Neuronal stem cell (in vitro differentiated cells): ENCODE data around the gene NECAB2.

Experiments
- DNase-seq: peaks from one replicate; pipeline ENCODE4 v3.0.0-alpha.2; 2013; ENCODE audit warnings: low spot score
- H2AFZ ChIP-seq: one replicate; pipeline ENCODE4 v1.6.1; 2013; ENCODE audit warnings: mild to moderate bottlenecking, low read length, inconsistent platforms
- H2AK5ac ChIP-seq: 2 replicates; pipeline ENCODE4 v1.6.1; 2013; ENCODE audit warnings: low read depth, mild to moderate bottlenecking, inconsistent platforms, low read length, moderate library complexity, mixed read lengths
- H2BK120ac ChIP-seq: 2 replicates; pipeline ENCODE4 v1.6.1; 2013; ENCODE audit warnings: low read depth, mild to moderate bottlenecking, inconsistent platforms, low read length, moderate library complexity, mixed read lengths
- H2BK12ac ChIP-seq: one replicate; pipeline ENCODE4 v1.6.1; 2013; ENCODE audit warnings: low read length, inconsistent platforms
- H2BK15ac ChIP-seq: 2 replicates; pipeline ENCODE4 v1.6.1; 2013; ENCODE audit warnings: mild to moderate bottlenecking, low read length, inconsistent platforms, mixed read lengths
- H2BK5ac ChIP-seq: one replicate; pipeline ENCODE4 v1.6.1; 2013; ENCODE audit warnings: inconsistent platforms, mild to moderate bottlenecking, low read length, moderate library complexity
- H3K14ac ChIP-seq: one replicate; pipeline ENCODE4 v1.6.1; 2013; ENCODE audit warnings: low read length, inconsistent platforms
- H3K18ac ChIP-seq: 2 replicates; pipeline ENCODE4 v1.6.1; 2013; ENCODE audit warnings: low read length, inconsistent platforms
- H3K23ac ChIP-seq: 2 replicates; pipeline ENCODE4 v1.6.1; 2013; ENCODE audit warnings: low read depth, mild to moderate bottlenecking, mixed read lengths, low read length, inconsistent platforms; ENCODE audit not compliant: poor library complexity
- H3K27ac ChIP-seq: replicated peaks from 3 replicates; pipeline ENCODE4 v1.5.1; 2013; ENCODE audit warnings: low read length, inconsistent platforms
- H3K27me3 ChIP-seq, 3 experiments: 2 replicates each; pipeline ENCODE4 v1.6.1; 2013; ENCODE audit warnings: low read length in 3 of 3, mild to moderate bottlenecking in 2 of 3, inconsistent platforms in 1 of 3, low read depth in 1 of 3, mixed read lengths in 1 of 3, moderate library complexity in 1 of 3; ENCODE audit not compliant: control insufficient read depth in 3 of 3, insufficient read depth in 3 of 3
- H3K36me3 ChIP-seq, 2 donors: replicated peaks in 1 of 2; 2 replicates each; pipeline ENCODE4 v1.6.1; 2013; ENCODE audit warnings: low read length in 2 of 2; ENCODE audit not compliant: control insufficient read depth in 2 of 2, insufficient read depth in 2 of 2
- H3K4ac ChIP-seq: 2 replicates; pipeline ENCODE4 v1.6.1; 2013; ENCODE audit warnings: inconsistent platforms, mild to moderate bottlenecking, low read length, moderate library complexity
- H3K4me1 ChIP-seq, 2 donors: 1 replicate in 1 of 2; 2 replicates in 1 of 2; pipeline ENCODE4 v1.6.1; 2013; ENCODE audit warnings: low read length in 2 of 2, low read depth in 1 of 2; ENCODE audit not compliant: control insufficient read depth in 2 of 2, insufficient read depth in 1 of 2
- H3K4me2 ChIP-seq: one replicate; pipeline ENCODE4 v1.6.1; 2013; ENCODE audit warnings: mild to moderate bottlenecking, low read length, inconsistent platforms; ENCODE audit not compliant: insufficient read depth, poor library complexity, severe bottlenecking
- H3K4me3 ChIP-seq, 2 donors: 2 replicates each; pipeline ENCODE4 v1.5.1; 2013; ENCODE audit warnings: low read length in 2 of 2, mild to moderate bottlenecking in 2 of 2, inconsistent platforms in 1 of 2, moderate library complexity in 1 of 2
- H3K79me1 ChIP-seq: one replicate; pipeline ENCODE4 v1.6.1; 2013; ENCODE audit warnings: low read depth, mild to moderate bottlenecking, inconsistent platforms, low read length, moderate library complexity
- H3K9ac ChIP-seq: one replicate; pipeline ENCODE4 v1.6.1; 2013; ENCODE audit warnings: mild to moderate bottlenecking, low read depth, low read length, inconsistent platforms; ENCODE audit not compliant: poor library complexity
- H3K9me3 ChIP-seq, 2 donors: replicated peaks in 1 of 2; 2 replicates each; pipeline versions ENCODE3 to v1.6.1; 2013; ENCODE audit warnings: low read length in 2 of 2, mild to moderate bottlenecking in 2 of 2, inconsistent platforms in 1 of 2, low read depth in 1 of 2, mixed read lengths in 1 of 2, moderate library complexity in 1 of 2; ENCODE audit not compliant: control insufficient read depth in 2 of 2, insufficient read depth in 1 of 2
- H4K8ac ChIP-seq: one replicate; pipeline ENCODE4 v1.6.1; 2013; ENCODE audit warnings: low read depth, mild to moderate bottlenecking, inconsistent platforms, low read length, moderate library complexity
- H4K91ac ChIP-seq: one replicate; pipeline ENCODE4 v1.6.1; 2013; ENCODE audit warnings: low read length, low read depth, mild to moderate bottlenecking, inconsistent platforms; ENCODE audit not compliant: poor library complexity
- WGBS, 2 donors: extraction: QIAGEN DNeasy Blood & Tissue Kit; methylation state at CpG; one replicate each; pipeline ENCODE4 v1.1.7; 2013; ENCODE audit warnings: missing lambda C conversion rate in 2 of 2, mixed read lengths in 1 of 2; ENCODE audit not compliant: insufficient read length in 2 of 2, insufficient replicate concordance in 1 of 2; ENCODE audit errors: extremely low coverage in 2 of 2; 5-methylcytosine and 5-hydroxymethylcytosine counted together

Gene NECAB2

GRCh38 chr16:83937267-83937666 is 30.8 kb upstream of the NECAB2 start:
- H3K4ac ChIP-seq, result no peak overlapping the region
- no peak overlapping the region for H3K4me3 ChIP-seq
- no peak overlapping the region for H3K9ac ChIP-seq
- peaks cover 0 to 2% (median 0%) of the 10 kb centered on the region in 3 experiments for H3K27me3 ChIP-seq
- peaks cover 0 to 4% of the 10 kb centered on the region in 2 donors for H3K9me3 ChIP-seq
- H3K23ac ChIP-seq, result no peak overlapping the region
- H3K36me3 ChIP-seq, result no peaks in the 10 kb centered on the region
- H2AFZ ChIP-seq, result no peak overlapping the region
- H4K91ac ChIP-seq, result no peak overlapping the region
- H3K79me1 ChIP-seq, result peaks cover 4% of the 10 kb centered on the region
- H3K4me2 ChIP-seq, result no peak overlapping the region
- H2BK120ac ChIP-seq, result no peak overlapping the region
- H2AK5ac ChIP-seq, result no peak overlapping the region
- no CpG with 5 or more reads among the region's 2 CpGs for WGBS, 2 donors
- H3K4me1 ChIP-seq, result peaks cover 0 to 2% of the 10 kb centered on the region in 2 donors
- H2BK12ac ChIP-seq, result no peak overlapping the region
- no peak overlapping the region for H3K18ac ChIP-seq
- H2BK5ac ChIP-seq, result no peak overlapping the region
- no peak overlapping the region for H3K27ac ChIP-seq
- no peak overlapping the region for H3K14ac ChIP-seq
- H2BK15ac ChIP-seq, result no peak overlapping the region
- no peak for DNase-seq
- no peak overlapping the region for H4K8ac ChIP-seq

- no CpG with 5 or more reads among the region's 18 CpGs for WGBS, 2 donors
These were observed 29.8 kb upstream of the NECAB2 start for GRCh38 chr16:83937922-83938885.

GRCh38 chr16:83939266-83939855 is 28.7 kb upstream of the NECAB2 start:
- Histone ChIP-seq H3K9ac (no peak overlapping the region), H2AFZ (no peak overlapping the region), H2BK12ac (no peak overlapping the region), H4K91ac (no peak overlapping the region), H3K23ac (no peak overlapping the region), H2BK120ac (no peak overlapping the region), H3K4me2 (no peak overlapping the region), H2BK5ac (no peak overlapping the region), H3K18ac (no peak overlapping the region), H2AK5ac (no peak overlapping the region), H3K27me3 (peaks cover 0 to 2% (median 0%) of the 10 kb centered on the region in 3 experiments), H3K36me3 (no peaks in the 10 kb centered on the region), H3K27ac (no peak overlapping the region), H3K79me1 (peaks cover 4% of the 10 kb centered on the region), H3K9me3 (peaks cover 0 to 4% of the 10 kb centered on the region in 2 donors), H3K14ac (no peak overlapping the region), H3K4ac (no peak overlapping the region), H3K4me3 (no peak overlapping the region), H3K4me1 (peaks cover 2 to 3% of the 10 kb centered on the region in 2 donors), H4K8ac (no peak overlapping the region), H2BK15ac (no peak overlapping the region)
- DNase-seq, result no peak
- no CpG with 5 or more reads among the region's 12 CpGs for WGBS, 2 donors

More at GRCh38 chr16:83937922-83938885, 29.8 kb upstream of the NECAB2 start:
- Histone ChIP-seq H3K27ac (no peak overlapping the region), H2BK12ac (no peak overlapping the region), H3K9ac (no peak overlapping the region), H3K79me1 (peaks cover 4% of the 10 kb centered on the region), H3K27me3 (peaks cover 0 to 2% (median 0%) of the 10 kb centered on the region in 3 experiments), H4K8ac (no peak overlapping the region), H3K23ac (no peak overlapping the region), H3K14ac (no peak overlapping the region), H3K36me3 (no peaks in the 10 kb centered on the region), H2BK120ac (no peak overlapping the region), H4K91ac (no peak overlapping the region), H2AK5ac (peak overlapping the region; percentile 27), H3K4ac (no peak overlapping the region), H2BK5ac (no peak overlapping the region), H2AFZ (no peak overlapping the region), H3K4me3 (no peak overlapping the region), H2BK15ac (no peak overlapping the region), H3K4me1 (peaks cover 2% of the 10 kb centered on the region in 2 donors), H3K9me3 (peaks cover 0 to 4% of the 10 kb centered on the region in 2 donors), H3K4me2 (no peak overlapping the region), H3K18ac (no peak overlapping the region)
- no peak for DNase-seq

GRCh38 chr16:83940119-83940518 is 27.9 kb upstream of the NECAB2 start:
- Histone ChIP-seq H3K4me2 (no peak overlapping the region), H3K23ac (no peak overlapping the region), H3K4me3 (no peak overlapping the region), H2BK15ac (no peak overlapping the region), H3K9me3 (peaks cover 0 to 4% of the 10 kb centered on the region in 2 donors), H3K18ac (peak overlapping the region; percentile 69), H3K14ac (peak overlapping the region; percentile 17), H3K9ac (no peak overlapping the region), H2AFZ (no peak overlapping the region), H2BK120ac (no peak overlapping the region), H3K79me1 (peaks cover 4% of the 10 kb centered on the region), H4K8ac (no peak overlapping the region), H4K91ac (peak overlapping the region; percentile 22), H3K27me3 (peaks cover 0 to 2% (median 0%) of the 10 kb centered on the region in 3 experiments), H2BK12ac (peak overlapping the region; percentile 63), H3K27ac (no peak overlapping the region), H3K36me3 (no peaks in the 10 kb centered on the region), H3K4me1 (peaks cover 2 to 3% of the 10 kb centered on the region in 2 donors), H2AK5ac (no peak overlapping the region), H3K4ac (no peak overlapping the region), H2BK5ac (no peak overlapping the region)
- WGBS, 2 donors, result no CpG with 5 or more reads among the region's 12 CpGs
- DNase-seq, result no peak
